K562 (cell line): ENCODE data around the gene MAPT. TPM values are rescaled to one million over a fixed set of nuclear protein-coding genes. Genes with fewer than 3 reads are reported as not detected.

Experiments used
- ATAC-seq: fragments of 200-7000 bp; cut with Tn5 transposase; 3 replicates; pipeline ENCODE4 v1.9.1; 2020; ENCODE audit warnings: moderate library complexity
- BruUV-seq: library from RNA; stranded (reverse); fragments of 400-500 nt; replicated peaks from 2 replicates; lab custom pipeline; 2021; lab: Mats Ljungman, UMichigan
- CTCF ChIA-PET: fragments of 300-600 bp; formaldehyde crosslinking; extraction: SDS; loops from one replicate; lab custom pipeline; 2021; ENCODE audit warnings: low intra/inter-chr PET ratio; lab: Yijun Ruan, JAX
- POLR2A ChIA-PET: fragments of 300-600, 350-650 bp; sonication (Branson Sonifier 250); formaldehyde crosslinking; extraction: SDS; loops from one replicate; lab custom pipeline; 2021; ENCODE audit warnings: antibody characterized with exemption, inconsistent platforms; lab: Yijun Ruan, JAX
- DNase-seq, 4 experiments: peaks; one replicate each; pipeline versions ENCODE4 v3.0.0 to v3.0.0-alpha.2; 2011 to 2018; ENCODE audit warnings: low spot score in 3 of 4, mixed read lengths in 3 of 4; ENCODE audit errors: extremely low read depth in 1 of 4
- FAIRE-seq: peaks from 2 replicates; lab custom pipeline; 2011; peaks lifted over from hg19 to GRCh38; lab: Jason Lieb, UNC
- H2AFZ ChIP-seq: 2 replicates; pipeline ENCODE4 v1.6.0; 2011; ENCODE audit warnings: low read depth, low read length, control low read depth, inconsistent platforms
- H3K27ac ChIP-seq: fragments of 200-600 bp; 3 replicates; pipeline ENCODE4 v1.8.0; 2011; ENCODE audit warnings: low read depth, mild to moderate bottlenecking, control low read depth, inconsistent platforms, low read length, moderate library complexity, mixed read lengths; ENCODE audit errors: extremely low read depth
- H3K27me3 ChIP-seq, 2 experiments: fragments of 300-600 bp in 1 of 2; 2 replicates in 1 of 2; 3 replicates in 1 of 2; pipeline versions ENCODE4 v1.6.0 to v1.8.0; 2011; ENCODE audit warnings: inconsistent platforms in 2 of 2, low read length in 2 of 2, mild to moderate bottlenecking in 1 of 2, mixed read lengths in 1 of 2, moderate library complexity in 1 of 2; ENCODE audit not compliant: control insufficient read depth in 2 of 2, insufficient read depth in 2 of 2
- H3K36me3 ChIP-seq: fragments of 300-600 bp; 3 replicates; pipeline ENCODE4 v1.8.0; 2011; ENCODE audit warnings: mild to moderate bottlenecking, low read length, inconsistent platforms; ENCODE audit not compliant: control insufficient read depth, insufficient read depth
- H3K4me1 ChIP-seq, 2 experiments: fragments of 200-600 bp in 1 of 2; replicated peaks in 1 of 2; 2 replicates in 1 of 2; 3 replicates in 1 of 2; pipeline versions ENCODE4 v1.5.1 to v1.8.0; 2011; ENCODE audit warnings: inconsistent platforms in 2 of 2, low read length in 2 of 2, mild to moderate bottlenecking in 1 of 2, mixed read lengths in 1 of 2, moderate library complexity in 1 of 2; ENCODE audit not compliant: control insufficient read depth in 2 of 2, insufficient read depth in 2 of 2
- H3K4me2 ChIP-seq: 2 replicates; pipeline ENCODE4 v1.6.1; 2011; ENCODE audit warnings: low read length, control low read depth, inconsistent platforms, mixed read lengths; ENCODE audit not compliant: insufficient read depth
- H3K4me3 ChIP-seq: fragments of 200-600 bp; sonication (generic), shearing (Covaris generic); 2 replicates; pipeline ENCODE4 v1.5.1; 2016; ENCODE audit warnings: control low read depth, inconsistent platforms
- H3K79me2 ChIP-seq: fragments of 200-600 bp; 3 replicates; pipeline ENCODE4 v1.8.0; 2011; ENCODE audit warnings: low read length, inconsistent platforms; ENCODE audit not compliant: control insufficient read depth, insufficient read depth
- H3K9ac ChIP-seq, 2 experiments: 2 replicates each; pipeline versions ENCODE4 v1.6.0 to v1.6.1; 2011; ENCODE audit warnings: low read depth in 2 of 2, low read length in 2 of 2, control low read depth in 1 of 2, inconsistent platforms in 1 of 2, mild to moderate bottlenecking in 1 of 2, mixed read lengths in 1 of 2; ENCODE audit not compliant: insufficient read depth in 1 of 2
- H3K9me1 ChIP-seq: one replicate; pipeline ENCODE4 v1.6.0; 2011; ENCODE audit warnings: inconsistent platforms, mild to moderate bottlenecking, low read length, moderate library complexity; ENCODE audit not compliant: control insufficient read depth, insufficient read depth
- H3K9me3 ChIP-seq: replicated peaks from 2 replicates; pipeline ENCODE4 v1.5.1; 2011; ENCODE audit warnings: low read depth, low read length, inconsistent platforms; ENCODE audit not compliant: control insufficient read depth, insufficient read depth
- H4K20me1 ChIP-seq: replicated peaks from 2 replicates; pipeline ENCODE4 v1.6.1; 2011; ENCODE audit warnings: low read length, inconsistent platforms, mixed read lengths; ENCODE audit not compliant: control insufficient read depth, insufficient read depth
- BCL6 ChIP-seq: fragments of 250-450 bp; sonication (Bioruptor Pico); IDR thresholded peaks from 2 replicates; pipeline ENCODE4 v1.4.0; 2020
- CBX5 ChIP-seq: IDR thresholded peaks from 2 replicates; pipeline ENCODE4 v1.6.1; 2014; ENCODE audit warnings: low read depth, borderline replicate concordance
- CSDE1 ChIP-seq, 2 experiments: fragments of 450-650 bp; IDR thresholded peaks; 2 replicates each; pipeline ENCODE4 v1.6.1; 2016; ENCODE audit warnings: mild to moderate bottlenecking in 1 of 2
- GABPB1 ChIP-seq: sonication (generic); formaldehyde crosslinking; IDR thresholded peaks from 2 replicates; pipeline ENCODE4 v1.8.0; 2022; ENCODE audit warnings: mild to moderate bottlenecking, missing genetic modification reagents
- HDAC8 ChIP-seq: fragments of 450-650 bp; IDR thresholded peaks from 2 replicates; pipeline ENCODE4 v1.6.1; 2016; ENCODE audit warnings: mild to moderate bottlenecking, missing genetic modification characterization, moderate library complexity, missing compliant biosample characterization
- KDM5B ChIP-seq: fragments of 200-600 bp; sonication (generic); IDR thresholded peaks from 2 replicates; pipeline ENCODE4 v1.6.1; 2012; ENCODE audit warnings: low read depth, mild to moderate bottlenecking, moderate library complexity, low read length, control low read depth, inconsistent platforms; ENCODE audit not compliant: insufficient replicate concordance
- RBM34 ChIP-seq: fragments of 200-400 bp; formaldehyde crosslinking; IDR thresholded peaks from 2 replicates; pipeline ENCODE4 v1.6.1; 2018; ENCODE audit warnings: low read length, borderline replicate concordance; ENCODE audit not compliant: insufficient read depth
- SNAPC5 ChIP-seq: fragments of 250-450 bp; sonication (Bioruptor Pico); IDR thresholded peaks from 2 replicates; pipeline ENCODE4 v1.8.0; 2021; ENCODE audit warnings: moderate library complexity, mild to moderate bottlenecking, inconsistent platforms
- SREBF2 ChIP-seq: sonication (generic); formaldehyde crosslinking; IDR thresholded peaks from 2 replicates; pipeline ENCODE4 v1.4.0; 2020; ENCODE audit warnings: mild to moderate bottlenecking, missing genetic modification reagents
- TAF9B ChIP-seq: fragments of 450-650 bp; IDR thresholded peaks from 2 replicates; pipeline ENCODE4 v1.6.1; 2018; ENCODE audit warnings: mild to moderate bottlenecking; ENCODE audit not compliant: partially characterized antibody
- ZNF398 ChIP-seq: fragments of 250-450 bp; sonication (Bioruptor Pico); IDR thresholded peaks from 2 replicates; pipeline ENCODE4 v1.8.0; 2021; ENCODE audit warnings: moderate library complexity, mild to moderate bottlenecking, inconsistent platforms
- ZNF609 ChIP-seq: sonication (generic); formaldehyde crosslinking; IDR thresholded peaks from 2 replicates; pipeline ENCODE4 v1.8.1; 2023; ENCODE audit warnings: missing genetic modification reagents, mild to moderate bottlenecking, borderline replicate concordance
- WGBS: fragments of 100-300 bp; shearing (Covaris generic); methylation state at CpG from one replicate; pipeline ENCODE4 v1.1.6; 2016; ENCODE audit warnings: low coverage, mixed read lengths; ENCODE audit not compliant: insufficient coverage; ENCODE audit errors: missing lambda C conversion rate; 5-methylcytosine and 5-hydroxymethylcytosine counted together
- in situ Hi-C: fragments of 300-500 bp; cut with MboI; formaldehyde crosslinking; loops from 4 replicates; pipeline ENCODE4 v1.15.0; 2018; ENCODE audit warnings: inconsistent platforms, mixed read lengths
- intact Hi-C: fragments of 100-400 bp; cut with micrococcal nuclease; formaldehyde crosslinking; loops from 2 replicates; pipeline ENCODE4 v1.14.2; 2022
- polyA plus RNA-seq, 8 experiments: library from polyadenylated mRNA; depleted of rRNA in 4 of 8; stranded (reverse) in 5 of 8; unstranded in 3 of 8; fragments of >200 nt; fragmentation: Nextera tagmentation in 2 of 8; fragmentation: Illumina TruSeq in 1 of 8; extraction: Ambion mirVana in 2 of 8; extraction: Trizol in 1 of 8; gene quantifications; 2 replicates each; pipeline versions ENCODE4 v1.2.1 to v1.2.3, GENCODE V29; 2011 to 2014; ENCODE audit warnings: inconsistent platforms in 1 of 8, missing spikeins in 1 of 8
- total RNA-seq, 7 experiments: library from RNA; depleted of rRNA in 6 of 7; stranded (reverse); fragments of >200 nt in 6 of 7; fragmentation: Illumina TruSeq in 2 of 7; extraction: Trizol in 2 of 7; gene quantifications; 2 replicates each; pipeline versions ENCODE4 v1.2.1 to v1.2.3, GENCODE V29; 2011 to 2021; ENCODE audit warnings: low replicate concordance in 1 of 7

The MAPT gene
- total and polyA plus RNA-seq, 9 of the 15 experiments (the other 6 are each of a cell fraction or from before 2014, with no cell fraction given), result 0.04 to 1.1 (median 0.36) TPM

- TF ChIP-seq ZNF609 (CRISPR knock-in tag) (no peak), CBX5 (no peak)
Observed at GRCh38 chr17:45981306-45981705, 87.0 kb downstream of the MAPT start (continued).

- no TSS peak for BruUV-seq
- Histone ChIP-seq H3K4me1 (peaks cover 18 to 28% of the 10 kb centered on the region in 2 experiments), H3K27ac (no peak overlapping the region), H3K36me3 (no peaks in the 10 kb centered on the region), H3K9me1 (no peaks in the 10 kb centered on the region), H4K20me1 (no peaks in the 10 kb centered on the region), H2AFZ (no peak overlapping the region), H3K4me2 (no peak overlapping the region), H3K4me3 (no peak overlapping the region), H3K9me3 (no peaks in the 10 kb centered on the region), H3K9ac (0 out of 4 replicates have a peak overlapping the region, but pooled peaks of 1 of the 2 experiments have one; percentile 33), H3K79me2 (no peaks in the 10 kb centered on the region), H3K27me3 (no peaks in the 10 kb centered on the region)
- ATAC-seq (no peak), FAIRE-seq (no peak), DNase-seq (no peak)
- WGBS, result 80% methylated on average over 25 of the region's 41 CpGs
- ChIA-PET POLR2A (interaction anchor here (1.2 kb wide), 1 partner anchor 404 kb away, joined by 3 read pairs; no protein-coding TSS in a partner anchor), CTCF (no interaction called here)
- intact Hi-C loops (no loop called here), in situ Hi-C loops (loop anchor here (25.0 kb wide), 1 partner anchor 854 kb away; no protein-coding TSS in a partner anchor)
- TF ChIP-seq ZNF398, result no peak
- TF ChIP-seq RBM34, result no peak
- no peak for TF ChIP-seq GABPB1 (CRISPR knock-in tag)
- TF ChIP-seq SREBF2 (CRISPR knock-in tag), result no peak
- no peak for TF ChIP-seq KDM5B
- no peak for TF ChIP-seq CSDE1 (IDR thresholded peaks at IDR 0.05)
- no peak for TF ChIP-seq TAF9B
- TF ChIP-seq SNAPC5 (CRISPR knock-in tag), result no peak
- no peak for TF ChIP-seq BCL6 (CRISPR knock-in tag)
- TF ChIP-seq HDAC8 (tag), result no peak
Observed at GRCh38 chr17:45982791-45983613, 88.6 kb downstream of the MAPT start.
